Measurements from ENCODE around the gene ID2. TPM values are rescaled to one million over a fixed set of nuclear protein-coding genes. Genes with fewer than 3 reads are reported as not detected.

Gene ID2
- total RNA-seq, 1 donor from 2014 or later: 378 TPM

DNA sequence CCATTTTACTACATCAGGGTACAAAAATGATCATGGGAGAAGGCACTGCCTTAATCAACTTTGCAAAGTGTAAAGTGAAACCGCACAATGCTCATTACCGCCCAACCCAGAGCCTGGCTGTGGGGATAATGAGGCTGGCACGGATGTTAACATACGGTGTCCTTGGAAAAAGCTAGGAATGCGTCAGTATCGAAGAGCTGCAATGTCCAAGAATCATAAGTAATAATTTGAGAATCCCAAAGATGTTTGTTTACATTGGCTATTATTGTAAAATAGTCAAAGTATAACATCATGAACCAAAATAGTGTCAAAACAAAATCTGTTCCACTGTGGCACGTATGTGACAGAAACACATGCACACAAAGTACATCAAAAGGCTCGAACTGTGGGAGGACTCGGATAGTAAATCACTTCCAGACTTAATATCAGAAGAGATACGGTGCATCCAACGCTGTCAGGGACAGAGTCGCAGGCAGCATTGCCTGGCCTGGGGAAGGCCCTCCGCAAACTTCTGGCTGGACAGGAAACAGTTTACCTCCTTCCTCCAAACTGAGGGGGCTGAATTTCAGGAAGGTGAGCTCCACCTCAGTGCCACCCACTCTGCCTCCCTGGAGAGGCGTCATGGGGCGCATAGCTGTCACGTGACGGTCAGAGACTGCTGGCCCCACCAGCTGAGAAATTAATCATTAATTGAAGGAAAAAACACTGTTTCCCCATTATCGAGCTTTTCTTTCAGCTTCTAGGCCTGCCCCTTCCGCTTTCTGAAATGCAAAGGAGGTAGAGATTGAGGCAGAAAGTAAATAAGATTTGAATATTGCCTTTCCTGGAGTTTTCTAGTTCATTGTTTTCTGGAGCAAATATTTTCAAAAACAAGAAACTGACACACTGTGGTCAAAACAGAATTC is 1.8 kb upstream of the ID2 start:
- intact Hi-C loops (cut with DNase I): loop anchor here (5.0 to 10.0 kb wide), 3 partner anchors 68 to 675 kb away; no protein-coding TSS in a partner anchor
- peak in 1 of 2 donors; percentile 79 for DNase-seq (ENCODE audit: extremely low spot score in 2 of 2)
- peak overlapping the region; percentile 95 for H3K27ac ChIP-seq

DNA sequence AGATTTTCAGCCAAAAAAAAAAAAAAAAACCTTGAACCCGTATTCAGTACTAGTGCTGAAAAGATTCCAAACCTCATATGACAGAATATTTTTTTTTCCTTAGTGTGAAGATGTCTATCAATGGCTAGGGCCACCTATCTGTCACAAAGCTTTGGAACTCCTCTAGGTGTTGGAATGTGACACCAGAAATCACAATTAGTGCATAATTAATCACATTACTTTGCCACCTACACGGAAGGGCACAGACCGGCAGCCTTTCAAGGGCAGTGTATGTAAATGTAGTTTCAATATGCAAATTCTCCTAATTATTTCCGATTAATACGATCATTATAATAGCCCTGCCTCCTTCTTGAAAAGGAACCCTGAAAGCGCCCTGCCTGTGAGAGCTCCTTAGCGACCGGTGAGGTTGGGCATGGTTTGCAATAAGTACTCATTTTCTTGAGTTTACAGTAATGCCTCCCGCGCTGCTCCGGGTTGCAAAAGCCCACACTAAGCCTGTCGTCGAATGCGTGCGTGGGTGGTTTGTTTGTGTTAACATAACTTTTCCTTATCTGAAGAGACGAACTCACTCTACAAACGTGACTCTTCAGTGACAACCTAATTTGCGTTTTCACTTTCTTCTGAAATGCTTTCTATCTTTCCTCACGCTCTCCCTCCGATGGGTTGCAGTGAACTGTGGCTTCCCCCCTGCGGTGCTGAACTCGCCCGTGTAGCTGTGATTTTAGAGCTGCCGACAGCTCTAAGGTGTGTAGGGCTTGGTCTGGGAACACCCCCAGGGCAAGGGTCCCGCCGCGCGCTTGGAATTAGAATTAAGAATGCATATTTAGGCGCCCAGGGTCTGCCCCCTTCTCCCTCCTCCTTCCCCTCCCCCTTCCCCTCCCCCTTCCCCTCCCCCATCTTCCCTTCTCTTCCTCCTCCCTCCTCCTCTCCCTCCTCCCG is 765 bp upstream of the ID2 start:
- Histone ChIP-seq H3K9me3 (no peaks in the 10 kb centered on the region), H3K4me1 (peaks cover 60% of the 10 kb centered on the region), H3K36me3 (no peaks in the 10 kb centered on the region), H3K4me3 (peak overlapping the region; percentile 66 to 94), H3K27ac (peak overlapping the region; percentile 95), H3K27me3 (no peaks in the 10 kb centered on the region)
- intact Hi-C loops (cut with DNase I): loop anchor here (5.0 kb wide), 2 partner anchors 69 to 144 kb away; no protein-coding TSS in a partner anchor
- TF ChIP-seq POLR2AphosphoS5 (IDR thresholded peaks at IDR 0.05; ENCODE audit: insufficient read depth in 1 of 2, low read depth in 1 of 2) (no peak), POLR2A (IDR thresholded peaks at IDR 0.05) (no peak)
- TF ChIP-seq, protein P1, sequence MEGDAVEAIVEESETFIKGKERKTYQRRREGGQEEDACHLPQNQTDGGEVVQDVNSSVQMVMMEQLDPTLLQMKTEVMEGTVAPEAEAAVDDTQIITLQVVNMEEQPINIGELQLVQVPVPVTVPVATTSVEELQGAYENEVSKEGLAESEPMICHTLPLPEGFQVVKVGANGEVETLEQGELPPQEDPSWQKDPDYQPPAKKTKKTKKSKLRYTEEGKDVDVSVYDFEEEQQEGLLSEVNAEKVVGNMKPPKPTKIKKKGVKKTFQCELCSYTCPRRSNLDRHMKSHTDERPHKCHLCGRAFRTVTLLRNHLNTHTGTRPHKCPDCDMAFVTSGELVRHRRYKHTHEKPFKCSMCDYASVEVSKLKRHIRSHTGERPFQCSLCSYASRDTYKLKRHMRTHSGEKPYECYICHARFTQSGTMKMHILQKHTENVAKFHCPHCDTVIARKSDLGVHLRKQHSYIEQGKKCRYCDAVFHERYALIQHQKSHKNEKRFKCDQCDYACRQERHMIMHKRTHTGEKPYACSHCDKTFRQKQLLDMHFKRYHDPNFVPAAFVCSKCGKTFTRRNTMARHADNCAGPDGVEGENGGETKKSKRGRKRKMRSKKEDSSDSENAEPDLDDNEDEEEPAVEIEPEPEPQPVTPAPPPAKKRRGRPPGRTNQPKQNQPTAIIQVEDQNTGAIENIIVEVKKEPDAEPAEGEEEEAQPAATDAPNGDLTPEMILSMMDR (IDR thresholded peaks at IDR 0.05): no peak
- DNase-seq (ENCODE audit: extremely low spot score in 2 of 2): peak in 1 of 2 donors; percentile 70

More for the DNA sequence above, 1.8 kb upstream of the ID2 start:
- Histone ChIP-seq H3K4me3 (peak overlapping the region; percentile 46 to 63), H3K4me1 (peaks cover 58% of the 10 kb centered on the region), H3K27me3 (no peaks in the 10 kb centered on the region), H3K36me3 (no peaks in the 10 kb centered on the region), H3K9me3 (no peaks in the 10 kb centered on the region)
- TF ChIP-seq, protein P1 (IDR thresholded peaks at IDR 0.05): no peak
- peak in 1 of 2 donors; percentile 47 for TF ChIP-seq POLR2AphosphoS5 (IDR thresholded peaks at IDR 0.05; ENCODE audit: insufficient read depth in 1 of 2, low read depth in 1 of 2)

DNA sequence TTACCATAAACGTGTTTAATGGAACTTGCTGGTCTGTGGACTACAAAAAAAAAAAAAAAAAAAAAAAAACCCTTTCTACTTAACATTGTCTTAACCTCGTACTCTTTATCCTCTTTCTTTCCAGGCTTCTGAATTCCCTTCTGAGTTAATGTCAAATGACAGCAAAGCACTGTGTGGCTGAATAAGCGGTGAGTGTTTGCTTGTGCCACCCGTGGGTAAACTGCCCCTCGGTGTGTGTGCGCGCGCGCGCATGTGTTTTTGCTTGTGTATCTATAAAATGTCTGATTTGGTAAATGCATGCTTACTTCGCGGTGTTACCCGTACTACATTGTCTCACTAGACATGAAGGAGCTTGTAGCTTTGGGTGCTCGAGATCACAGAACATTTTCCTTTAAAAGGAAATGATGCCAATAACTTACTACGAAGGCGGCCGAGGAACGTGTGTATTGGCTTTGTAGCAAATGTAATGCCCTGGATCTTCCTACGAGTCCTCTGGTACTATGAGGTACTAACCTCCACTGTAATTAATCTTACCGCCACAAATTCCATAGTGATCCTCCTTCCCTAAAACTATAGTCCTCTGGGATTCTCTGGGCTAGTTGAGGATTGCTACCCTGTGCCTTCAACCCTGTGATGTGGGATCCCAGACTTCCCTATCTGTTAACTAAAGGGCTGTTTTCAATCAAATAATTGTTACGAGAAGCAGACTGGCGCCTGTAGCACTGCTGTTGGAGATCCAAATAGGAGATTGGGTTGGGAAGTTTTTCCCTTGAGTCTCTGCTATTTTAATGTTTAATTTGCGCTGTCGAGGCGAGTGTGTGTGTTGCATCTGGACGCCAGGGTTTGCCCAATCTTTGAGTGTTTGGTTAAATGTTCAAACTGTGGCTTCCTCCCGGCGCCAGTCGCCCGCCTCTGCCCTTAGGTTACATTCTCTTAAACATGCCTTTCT is 1.1 kb downstream of the ID2 start:
- H3K4me3 ChIP-seq: peak overlapping the region; percentile 63 to 94
- peaks cover 41% of the 10 kb centered on the region for H3K4me1 ChIP-seq
- H3K36me3 ChIP-seq: no peaks in the 10 kb centered on the region
- peak overlapping the region; percentile 88 for H3K27ac ChIP-seq
- intact Hi-C loops (cut with DNase I): loop anchor here (5.0 kb wide), 2 partner anchors 71 to 146 kb away; no protein-coding TSS in a partner anchor
- H3K27me3 ChIP-seq: no peaks in the 10 kb centered on the region
- no peak for DNase-seq (ENCODE audit: extremely low spot score in 2 of 2)
- H3K9me3 ChIP-seq: no peaks in the 10 kb centered on the region
- no peak for TF ChIP-seq POLR2AphosphoS5 (IDR thresholded peaks at IDR 0.05; ENCODE audit: insufficient read depth in 1 of 2, low read depth in 1 of 2)
- TF ChIP-seq, protein P1 (IDR thresholded peaks at IDR 0.05): peak in 1 of 3 experiments; percentile 12
- TF ChIP-seq POLR2A (IDR thresholded peaks at IDR 0.05): peak in 1 of 2 donors; percentile 17

DNA sequence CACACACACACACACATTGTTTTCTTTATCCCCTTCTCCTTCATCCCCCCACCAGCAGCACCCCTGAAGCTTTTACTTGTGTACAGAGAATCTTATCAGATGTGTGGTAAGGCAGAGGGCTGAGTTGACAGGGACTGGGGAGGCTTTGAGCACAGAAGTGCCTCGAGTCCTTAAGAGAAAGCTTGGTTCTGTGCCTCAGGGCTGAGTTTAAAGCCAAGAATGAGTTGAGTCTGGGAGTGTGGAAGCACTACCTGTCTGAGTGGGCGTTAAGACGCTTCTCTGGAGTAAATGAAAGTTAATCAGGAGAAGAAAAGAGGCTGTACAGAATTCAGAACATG is 2.7 kb downstream of the ID2 start:
- no peaks in the 10 kb centered on the region for H3K9me3 ChIP-seq
- no peaks in the 10 kb centered on the region for H3K36me3 ChIP-seq
- DNase-seq (ENCODE audit: extremely low spot score in 2 of 2): no peak
- peak overlapping the region; percentile 63 to 94 for H3K4me3 ChIP-seq
- no peaks in the 10 kb centered on the region for H3K27me3 ChIP-seq
- peak overlapping the region; percentile 90 for H3K27ac ChIP-seq
- H3K4me1 ChIP-seq: peaks cover 33% of the 10 kb centered on the region
- intact Hi-C loops (cut with DNase I): loop anchor here (5.0 kb wide), 2 partner anchors 72 to 147 kb away; no protein-coding TSS in a partner anchor
- TF ChIP-seq, protein P1 (IDR thresholded peaks at IDR 0.05): no peak
- TF ChIP-seq POLR2AphosphoS5 (IDR thresholded peaks at IDR 0.05; ENCODE audit: insufficient read depth in 1 of 2, low read depth in 1 of 2): no peak
- no peak for TF ChIP-seq POLR2A (IDR thresholded peaks at IDR 0.05)
